ENCODE measurements around the gene ULK2. TPM values are rescaled to one million over a fixed set of nuclear protein-coding genes. Genes with fewer than 3 reads are reported as not detected.

ULK2 gene
- total RNA-seq, 1 donor from 2014 or later = 24.5 TPM

DNA sequence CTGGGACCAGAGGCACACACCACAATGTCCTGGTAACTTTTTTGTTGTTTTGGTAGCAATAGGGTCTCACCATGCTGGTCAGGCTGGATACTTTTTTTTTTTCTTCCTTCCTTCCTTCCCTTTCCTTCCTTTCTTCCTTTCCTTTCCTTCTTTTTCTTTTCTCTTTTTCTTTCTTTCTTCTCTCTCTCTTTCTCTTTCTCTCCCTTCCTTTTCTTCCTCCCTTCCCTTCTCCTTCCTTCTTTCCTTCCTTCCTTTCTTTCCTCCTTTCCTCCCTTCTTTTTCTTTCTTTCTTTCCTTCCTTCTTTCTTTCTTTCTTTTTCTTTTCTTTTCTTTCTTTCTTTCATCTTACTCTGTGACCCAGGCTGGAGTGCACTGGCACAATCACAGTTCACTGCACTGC lies 18.4 kb upstream of the ULK2 start:
- TF ChIP-seq, protein P1, sequence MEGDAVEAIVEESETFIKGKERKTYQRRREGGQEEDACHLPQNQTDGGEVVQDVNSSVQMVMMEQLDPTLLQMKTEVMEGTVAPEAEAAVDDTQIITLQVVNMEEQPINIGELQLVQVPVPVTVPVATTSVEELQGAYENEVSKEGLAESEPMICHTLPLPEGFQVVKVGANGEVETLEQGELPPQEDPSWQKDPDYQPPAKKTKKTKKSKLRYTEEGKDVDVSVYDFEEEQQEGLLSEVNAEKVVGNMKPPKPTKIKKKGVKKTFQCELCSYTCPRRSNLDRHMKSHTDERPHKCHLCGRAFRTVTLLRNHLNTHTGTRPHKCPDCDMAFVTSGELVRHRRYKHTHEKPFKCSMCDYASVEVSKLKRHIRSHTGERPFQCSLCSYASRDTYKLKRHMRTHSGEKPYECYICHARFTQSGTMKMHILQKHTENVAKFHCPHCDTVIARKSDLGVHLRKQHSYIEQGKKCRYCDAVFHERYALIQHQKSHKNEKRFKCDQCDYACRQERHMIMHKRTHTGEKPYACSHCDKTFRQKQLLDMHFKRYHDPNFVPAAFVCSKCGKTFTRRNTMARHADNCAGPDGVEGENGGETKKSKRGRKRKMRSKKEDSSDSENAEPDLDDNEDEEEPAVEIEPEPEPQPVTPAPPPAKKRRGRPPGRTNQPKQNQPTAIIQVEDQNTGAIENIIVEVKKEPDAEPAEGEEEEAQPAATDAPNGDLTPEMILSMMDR (IDR thresholded peaks at IDR 0.05; ENCODE audit: insufficient read depth, low read length, poor library complexity, severe bottlenecking) = no peak

DNA sequence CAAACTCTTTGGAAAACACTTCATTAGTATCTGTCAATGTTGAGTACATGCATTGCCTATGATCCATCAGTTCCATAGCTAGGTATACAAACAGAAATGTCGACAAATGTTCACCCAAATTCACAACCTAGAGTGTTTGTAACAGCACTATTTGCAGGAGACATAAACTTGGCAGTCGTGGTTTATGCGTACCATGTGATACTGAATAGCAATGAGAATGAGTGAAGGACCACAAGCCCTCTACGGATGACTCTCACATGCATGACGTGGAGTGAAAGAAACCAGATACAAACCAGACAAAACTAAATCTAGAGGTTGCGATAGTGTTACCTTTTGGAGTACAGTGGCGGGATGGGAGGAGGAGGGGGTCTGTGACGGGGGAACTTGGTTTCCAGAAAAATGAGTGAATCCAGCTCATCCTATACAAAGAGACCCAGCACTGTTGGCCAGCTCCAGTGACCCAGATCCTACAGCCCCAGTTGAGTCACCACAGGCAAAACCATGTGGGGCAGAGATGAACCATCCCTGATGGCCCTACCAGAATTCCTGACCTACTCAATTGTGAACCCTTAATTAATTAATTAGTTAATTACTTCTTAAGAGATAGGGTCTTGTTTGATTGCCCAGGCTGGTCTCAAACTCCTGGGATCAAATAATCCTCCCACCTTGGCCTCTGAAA lies 15.9 kb upstream of the ULK2 start:
- Histone ChIP-seq H3K4me3 (ENCODE audit: low read depth, low read length) (no peak overlapping the region), H3K27me3 (ENCODE audit: control insufficient read depth, insufficient read depth, low read length) (no peaks in the 10 kb centered on the region), H3K36me3 (ENCODE audit: control insufficient read depth, insufficient read depth, low read length) (no peaks in the 10 kb centered on the region)
- DNase-seq (ENCODE audit: low read depth) = no peak
- TF ChIP-seq, protein P1 (IDR thresholded peaks at IDR 0.05; ENCODE audit: insufficient read depth, low read length, poor library complexity, severe bottlenecking) = no peak

More for the DNA sequence above, 18.4 kb upstream of the ULK2 start:
- no peaks in the 10 kb centered on the region for H3K27me3 ChIP-seq (ENCODE audit: control insufficient read depth, insufficient read depth, low read length)
- no peak overlapping the region for H3K4me3 ChIP-seq (ENCODE audit: low read depth, low read length)
- H3K36me3 ChIP-seq (ENCODE audit: control insufficient read depth, insufficient read depth, low read length) = no peaks in the 10 kb centered on the region
- no peak for DNase-seq (ENCODE audit: low read depth)

DNA sequence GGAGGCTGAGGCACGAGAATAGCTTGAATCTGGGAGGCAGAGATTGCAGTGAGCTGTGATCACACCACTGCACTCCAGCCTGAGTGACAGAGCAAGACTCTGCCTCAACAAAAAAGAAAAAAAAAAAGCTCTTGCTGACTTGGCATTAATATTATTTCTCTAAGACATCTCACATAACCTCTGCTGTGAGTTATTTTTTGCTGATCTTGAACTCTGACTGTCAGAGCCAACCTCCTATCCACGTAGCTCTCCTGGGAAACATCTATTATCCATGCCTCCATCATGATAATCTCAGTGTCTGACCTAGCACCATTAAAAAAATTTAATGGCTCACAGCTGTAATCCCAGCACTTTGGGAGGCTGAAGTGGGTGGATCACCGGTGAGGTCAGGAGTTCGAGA lies 12.7 kb upstream of the ULK2 start:
- no peak overlapping the region for H3K4me3 ChIP-seq (ENCODE audit: low read depth, low read length)

GRCh38 chr17:19877364-19877945 lies 9.7 kb upstream of the ULK2 start:
- Histone ChIP-seq H3K36me3 (ENCODE audit: control insufficient read depth, insufficient read depth, low read length) (no peaks in the 10 kb centered on the region), H3K4me3 (ENCODE audit: low read depth, low read length) (no peak overlapping the region), H3K27me3 (ENCODE audit: control insufficient read depth, insufficient read depth, low read length) (peaks cover 4% of the 10 kb centered on the region)
- DNase-seq (ENCODE audit: low read depth) = no peak
- TF ChIP-seq, protein P1 (IDR thresholded peaks at IDR 0.05; ENCODE audit: insufficient read depth, low read length, poor library complexity, severe bottlenecking) = no peak

More for the DNA sequence above, 12.7 kb upstream of the ULK2 start:
- Histone ChIP-seq H3K27me3 (ENCODE audit: control insufficient read depth, insufficient read depth, low read length) (peaks cover 2% of the 10 kb centered on the region), H3K36me3 (ENCODE audit: control insufficient read depth, insufficient read depth, low read length) (no peaks in the 10 kb centered on the region)
- DNase-seq (ENCODE audit: low read depth) = no peak
- TF ChIP-seq, protein P1 (IDR thresholded peaks at IDR 0.05; ENCODE audit: insufficient read depth, low read length, poor library complexity, severe bottlenecking) = no peak

DNA sequence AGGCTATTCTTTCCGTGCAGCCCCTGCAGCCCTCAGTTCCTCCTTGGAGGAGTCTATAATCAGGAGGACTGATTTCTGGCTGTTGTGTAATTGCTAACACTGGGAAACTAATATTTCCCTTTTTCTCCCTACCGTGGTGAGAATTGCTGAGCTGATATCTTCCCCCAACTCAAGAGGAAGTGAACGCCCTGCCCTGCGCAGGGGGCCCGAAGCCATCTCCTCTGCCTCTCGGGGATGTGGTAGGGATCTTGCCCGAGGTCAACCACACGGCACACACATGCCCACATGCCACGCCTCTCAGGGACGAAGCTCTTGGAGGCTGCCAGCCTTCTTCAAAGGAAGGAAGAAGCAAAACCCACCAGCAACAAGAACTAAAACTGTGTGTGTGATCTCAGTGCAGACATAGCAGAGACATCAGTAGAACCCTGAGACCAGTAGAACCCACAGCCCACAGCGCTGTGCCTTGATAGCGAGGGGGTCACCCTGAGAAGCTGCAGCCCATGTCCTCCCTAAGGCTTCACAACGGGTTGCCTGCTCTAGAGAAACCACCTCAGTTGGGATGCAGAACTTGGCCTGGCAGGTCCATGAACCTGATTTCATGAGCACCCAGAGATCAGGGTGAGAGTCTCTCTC lies 8.9 kb upstream of the ULK2 start:
- TF ChIP-seq, protein P1 (IDR thresholded peaks at IDR 0.05; ENCODE audit: insufficient read depth, low read length, poor library complexity, severe bottlenecking) = no peak
- H3K27me3 ChIP-seq (ENCODE audit: control insufficient read depth, insufficient read depth, low read length) = peaks cover 4% of the 10 kb centered on the region
- DNase-seq (ENCODE audit: low read depth) = no peak
- no peak overlapping the region for H3K4me3 ChIP-seq (ENCODE audit: low read depth, low read length)
- H3K36me3 ChIP-seq (ENCODE audit: control insufficient read depth, insufficient read depth, low read length) = no peaks in the 10 kb centered on the region

All from kidney epithelial cell (primary cell).